ENCODE data around the gene C5AR2. TPM values are rescaled to one million over a fixed set of nuclear protein-coding genes. Genes with fewer than 3 reads are reported as not detected.

C5AR2 gene
- total and polyA plus RNA-seq, 2 donors (not counting 1 experiment from before 2014, with no cell fraction given) = under 0.01 to 0.08 TPM

GRCh38 chr19:47377801-47378200 lies 45.8 kb downstream of the C5AR2 start:
- Histone ChIP-seq H4K20me1 (ENCODE audit: control insufficient read depth, extremely low read depth, insufficient read depth, low read length) (no peaks in the 10 kb centered on the region), H3K27ac (ENCODE audit: insufficient read depth, low read length) (no peak overlapping the region), H3K4me1 (ENCODE audit: control insufficient read depth, extremely low read depth, insufficient read depth, low read length) (no peaks in the 10 kb centered on the region), H2AFZ (ENCODE audit: low read length) (no peak overlapping the region), H3K4me3 (replicated peaks in 1 of 4; ENCODE audit: control extremely low read depth in 1 of 4, insufficient read depth in 1 of 4, low read depth in 3 of 4, low read length in 4 of 4) (no peak overlapping the region), H3K79me2 (ENCODE audit: control insufficient read depth, insufficient read depth, low read length) (no peaks in the 10 kb centered on the region), H3K9ac (ENCODE audit: insufficient read depth, low read length) (no peak overlapping the region), H3K27me3 (ENCODE audit: control insufficient read depth, insufficient read depth, low read length) (no peaks in the 10 kb centered on the region), H3K36me3 (ENCODE audit: control insufficient read depth, insufficient read depth, low read length) (peaks cover 38% of the 10 kb centered on the region), H3K4me2 (ENCODE audit: extremely low read depth, insufficient read depth, low read length) (no peak overlapping the region), H3K9me3 (ENCODE audit: control insufficient read depth, insufficient read depth, low read depth, low read length) (no peaks in the 10 kb centered on the region)
- TF ChIP-seq, protein P1, sequence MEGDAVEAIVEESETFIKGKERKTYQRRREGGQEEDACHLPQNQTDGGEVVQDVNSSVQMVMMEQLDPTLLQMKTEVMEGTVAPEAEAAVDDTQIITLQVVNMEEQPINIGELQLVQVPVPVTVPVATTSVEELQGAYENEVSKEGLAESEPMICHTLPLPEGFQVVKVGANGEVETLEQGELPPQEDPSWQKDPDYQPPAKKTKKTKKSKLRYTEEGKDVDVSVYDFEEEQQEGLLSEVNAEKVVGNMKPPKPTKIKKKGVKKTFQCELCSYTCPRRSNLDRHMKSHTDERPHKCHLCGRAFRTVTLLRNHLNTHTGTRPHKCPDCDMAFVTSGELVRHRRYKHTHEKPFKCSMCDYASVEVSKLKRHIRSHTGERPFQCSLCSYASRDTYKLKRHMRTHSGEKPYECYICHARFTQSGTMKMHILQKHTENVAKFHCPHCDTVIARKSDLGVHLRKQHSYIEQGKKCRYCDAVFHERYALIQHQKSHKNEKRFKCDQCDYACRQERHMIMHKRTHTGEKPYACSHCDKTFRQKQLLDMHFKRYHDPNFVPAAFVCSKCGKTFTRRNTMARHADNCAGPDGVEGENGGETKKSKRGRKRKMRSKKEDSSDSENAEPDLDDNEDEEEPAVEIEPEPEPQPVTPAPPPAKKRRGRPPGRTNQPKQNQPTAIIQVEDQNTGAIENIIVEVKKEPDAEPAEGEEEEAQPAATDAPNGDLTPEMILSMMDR (conservative IDR thresholded peaks at IDR 0.05 in 1 of 2, IDR thresholded peaks at IDR 0.05 in 1 of 2; ENCODE audit: low read depth in 1 of 2, low read length in 2 of 2) = no peak
- no peak for TF ChIP-seq EZH2 (IDR thresholded peaks at IDR 0.05; ENCODE audit: low read length, missing control alignments)
- no peak for DNase-seq (ENCODE audit: low read depth in 2 of 2)

GRCh38 chr19:47378246-47378645 lies 46.3 kb downstream of the C5AR2 start:
- Histone ChIP-seq H3K27me3 (ENCODE audit: control insufficient read depth, insufficient read depth, low read length) (no peaks in the 10 kb centered on the region), H3K79me2 (ENCODE audit: control insufficient read depth, insufficient read depth, low read length) (no peaks in the 10 kb centered on the region), H3K9me3 (ENCODE audit: control insufficient read depth, insufficient read depth, low read depth, low read length) (no peaks in the 10 kb centered on the region), H3K9ac (ENCODE audit: insufficient read depth, low read length) (no peak overlapping the region), H3K4me1 (ENCODE audit: control insufficient read depth, extremely low read depth, insufficient read depth, low read length) (no peaks in the 10 kb centered on the region), H2AFZ (ENCODE audit: low read length) (no peak overlapping the region), H3K4me2 (ENCODE audit: extremely low read depth, insufficient read depth, low read length) (no peak overlapping the region), H3K36me3 (ENCODE audit: control insufficient read depth, insufficient read depth, low read length) (peaks cover 38% of the 10 kb centered on the region), H3K27ac (ENCODE audit: insufficient read depth, low read length) (no peak overlapping the region), H3K4me3 (replicated peaks in 1 of 4; ENCODE audit: control extremely low read depth in 1 of 4, insufficient read depth in 1 of 4, low read depth in 3 of 4, low read length in 4 of 4) (no peak overlapping the region), H4K20me1 (ENCODE audit: control insufficient read depth, extremely low read depth, insufficient read depth, low read length) (no peaks in the 10 kb centered on the region)
- DNase-seq (ENCODE audit: low read depth in 2 of 2) = no peak
- no peak for TF ChIP-seq EZH2 (IDR thresholded peaks at IDR 0.05; ENCODE audit: low read length, missing control alignments)
- TF ChIP-seq, protein P1 (conservative IDR thresholded peaks at IDR 0.05 in 1 of 2, IDR thresholded peaks at IDR 0.05 in 1 of 2; ENCODE audit: low read depth in 1 of 2, low read length in 2 of 2) = no peak

GRCh38 chr19:47379381-47379938 lies 47.5 kb downstream of the C5AR2 start:
- no peaks in the 10 kb centered on the region for H3K27me3 ChIP-seq (ENCODE audit: control insufficient read depth, insufficient read depth, low read length)
- TF ChIP-seq EZH2 (IDR thresholded peaks at IDR 0.05; ENCODE audit: low read length, missing control alignments) = no peak
- TF ChIP-seq, protein P1 (conservative IDR thresholded peaks at IDR 0.05 in 1 of 2, IDR thresholded peaks at IDR 0.05 in 1 of 2; ENCODE audit: low read depth in 1 of 2, low read length in 2 of 2) = no peak
- H3K79me2 ChIP-seq (ENCODE audit: control insufficient read depth, insufficient read depth, low read length) = no peaks in the 10 kb centered on the region
- H3K9me3 ChIP-seq (ENCODE audit: control insufficient read depth, insufficient read depth, low read depth, low read length) = no peaks in the 10 kb centered on the region
- no peak overlapping the region for H2AFZ ChIP-seq (ENCODE audit: low read length)
- peaks cover 31% of the 10 kb centered on the region for H3K36me3 ChIP-seq (ENCODE audit: control insufficient read depth, insufficient read depth, low read length)
- H3K27ac ChIP-seq (ENCODE audit: insufficient read depth, low read length) = no peak overlapping the region
- H3K4me3 ChIP-seq (replicated peaks in 1 of 4; ENCODE audit: control extremely low read depth in 1 of 4, insufficient read depth in 1 of 4, low read depth in 3 of 4, low read length in 4 of 4) = no peak overlapping the region
- no peak for DNase-seq (ENCODE audit: low read depth in 2 of 2)
- H3K4me1 ChIP-seq (ENCODE audit: control insufficient read depth, extremely low read depth, insufficient read depth, low read length) = no peaks in the 10 kb centered on the region
- H3K4me2 ChIP-seq (ENCODE audit: extremely low read depth, insufficient read depth, low read length) = no peak overlapping the region
- no peak overlapping the region for H3K9ac ChIP-seq (ENCODE audit: insufficient read depth, low read length)
- H4K20me1 ChIP-seq (ENCODE audit: control insufficient read depth, extremely low read depth, insufficient read depth, low read length) = no peaks in the 10 kb centered on the region

All from fibroblast of lung (primary cell).